GM12878 (cell line): Measurements from ENCODE around the gene LRTM2.

Experiments used
- BCL3 ChIP-seq: IDR thresholded peaks from 2 replicates; pipeline ENCODE4 v1.6.1; 2011; ENCODE audit warnings: borderline replicate concordance, low read depth, mild to moderate bottlenecking, moderate library complexity, low read length; ENCODE audit not compliant: insufficient read depth, poor library complexity, severe bottlenecking
- HDAC6 ChIP-seq: fragments of 200-600 bp; sonication (generic); IDR thresholded peaks from one replicate; pipeline ENCODE4 v1.8.0; 2017; ENCODE audit warnings: antibody characterized with exemption; ENCODE audit not compliant: unreplicated experiment
- MAX ChIP-seq: IDR thresholded peaks from 2 replicates; pipeline ENCODE4 v1.6.1; 2012; ENCODE audit warnings: low read depth, low read length, improper control_type of control experiment
- MYC ChIP-seq: IDR thresholded peaks from 2 replicates; pipeline ENCODE4 v1.6.1; 2011; ENCODE audit warnings: mild to moderate bottlenecking, low read length, moderate library complexity, inconsistent platforms; ENCODE audit not compliant: insufficient read depth, insufficient replicate concordance, insufficient read length, severe bottlenecking
- SREBF1 ChIP-seq: IDR thresholded peaks from 2 replicates; pipeline ENCODE4 v1.6.1; 2012; ENCODE audit warnings: mild to moderate bottlenecking, low read length
- USF2 ChIP-seq: IDR thresholded peaks from 2 replicates; pipeline ENCODE4 v1.6.1; 2011; ENCODE audit warnings: low read depth, low read length, improper control_type of control experiment, borderline replicate concordance
- YY1 ChIP-seq: IDR thresholded peaks from 2 replicates; pipeline ENCODE4 v1.6.1; 2011; ENCODE audit warnings: low read depth, mild to moderate bottlenecking, low read length

GRCh38 chr12:1880153-1880845 lies 59.9 kb downstream of the LRTM2 start:
- TF ChIP-seq YY1 (no peak), HDAC6 (no peak), SREBF1 (no peak), MYC (no peak), USF2 (no peak), BCL3 (no peak), MAX (no peak)
